Vagina (tissue), 2 donors: ENCODE measurements around the gene SLC22A13. TPM values are rescaled to one million over a fixed set of nuclear protein-coding genes. Genes with fewer than 3 reads are reported as not detected.

ENCODE experiments used
- DNase-seq, 2 donors: peaks; one replicate each; pipeline ENCODE4 v3.0.0-alpha.2; 2017; ENCODE audit errors: extremely low spot score in 2 of 2
- H3K27ac ChIP-seq: fragments of 200-600 bp; sonication (generic); one replicate; pipeline ENCODE4 v1.5.1; 2019
- H3K27me3 ChIP-seq: fragments of 200-600 bp; sonication (generic); one replicate; pipeline ENCODE4 v1.5.1; 2019
- H3K36me3 ChIP-seq, 2 donors: fragments of 200-600 bp; sonication (generic); one replicate each; pipeline ENCODE4 v1.5.1; 2017 to 2019
- H3K4me1 ChIP-seq: fragments of 200-600 bp; sonication (generic); one replicate; pipeline ENCODE4 v1.5.1; 2019
- H3K4me3 ChIP-seq, 2 donors: fragments of 200-600 bp; sonication (generic); 1 replicate in 1 of 2; 2 replicates in 1 of 2; pipeline ENCODE4 v1.5.1; 2016 to 2019
- H3K9me3 ChIP-seq: fragments of 200-600 bp; sonication (generic); one replicate; pipeline ENCODE4 v1.5.1; 2019
- CTCF ChIP-seq, 3 experiments: fragments of 450-650 bp in 2 of 3; fragments of 200-600 bp in 1 of 3; sonication (generic) in 1 of 3; IDR thresholded peaks; one replicate each; pipeline ENCODE4 v1.5.1; 2017 to 2019; ENCODE audit warnings: antibody characterized with exemption in 3 of 3, mild to moderate bottlenecking in 2 of 3, moderate library complexity in 2 of 3
- POLR2A ChIP-seq, 2 donors: fragments of 450-650 bp; IDR thresholded peaks; one replicate each; pipeline ENCODE4 v1.6.1; 2017; ENCODE audit warnings: antibody characterized with exemption in 2 of 2, mild to moderate bottlenecking in 2 of 2, moderate library complexity in 2 of 2
- POLR2AphosphoS5 ChIP-seq, 2 donors: sonication (generic); formaldehyde crosslinking; IDR thresholded peaks; one replicate each; pipeline ENCODE4 v1.9.0; 2017; ENCODE audit warnings: antibody characterized with exemption in 2 of 2, mild to moderate bottlenecking in 2 of 2, low read depth in 1 of 2; ENCODE audit not compliant: insufficient read depth in 1 of 2
- intact Hi-C: fragments of 100-400 bp; cut with DNase I; formaldehyde crosslinking; loops from one replicate; pipeline ENCODE4 v1.15.1; 2023
- total RNA-seq: library from RNA; depleted of rRNA; stranded (reverse); fragments of >200 nt; gene quantifications from one replicate; pipeline ENCODE4 v1.2.3, GENCODE V29; 2016

SLC22A13 gene
- total RNA-seq, 1 donor from 2014 or later: not detected

GRCh38 chr3:38254872-38255271 is 10.7 kb upstream of the SLC22A13 start:
- intact Hi-C loops: no loop called here
- H3K36me3 ChIP-seq: peaks cover 0 to 41% of the 10 kb centered on the region in 2 donors
- no peak for DNase-seq
- H3K4me3 ChIP-seq: no peak overlapping the region
- no peaks in the 10 kb centered on the region for H3K9me3 ChIP-seq
- no peak overlapping the region for H3K27ac ChIP-seq
- TF ChIP-seq POLR2A (IDR thresholded peaks at IDR 0.05) (no peak), POLR2AphosphoS5 (IDR thresholded peaks at IDR 0.05; ENCODE audit: insufficient read depth in 1 of 2, low read depth in 1 of 2) (no peak), CTCF (IDR thresholded peaks at IDR 0.05) (no peak)
- no peaks in the 10 kb centered on the region for H3K4me1 ChIP-seq
- no peaks in the 10 kb centered on the region for H3K27me3 ChIP-seq

- Histone ChIP-seq H3K4me3 (no peak overlapping the region), H3K36me3 (peaks cover 0 to 35% of the 10 kb centered on the region in 2 donors), H3K4me1 (no peaks in the 10 kb centered on the region), H3K9me3 (no peaks in the 10 kb centered on the region), H3K27me3 (no peaks in the 10 kb centered on the region), H3K27ac (no peak overlapping the region)
- TF ChIP-seq CTCF (IDR thresholded peaks at IDR 0.05): no peak
- no peak for TF ChIP-seq POLR2A (IDR thresholded peaks at IDR 0.05)
- TF ChIP-seq POLR2AphosphoS5 (IDR thresholded peaks at IDR 0.05; ENCODE audit: insufficient read depth in 1 of 2, low read depth in 1 of 2): no peak
- DNase-seq: no peak
- intact Hi-C loops: no loop called here
Measured at GRCh38 chr3:38255627-38256026, 10.0 kb upstream of the SLC22A13 start.

- TF ChIP-seq POLR2AphosphoS5 (IDR thresholded peaks at IDR 0.05; ENCODE audit: insufficient read depth in 1 of 2, low read depth in 1 of 2) (no peak), POLR2A (IDR thresholded peaks at IDR 0.05) (no peak), CTCF (IDR thresholded peaks at IDR 0.05) (no peak)
- peaks cover 0 to 20% of the 10 kb centered on the region in 2 donors for H3K36me3 ChIP-seq
Measured at GRCh38 chr3:38257583-38257982, 8.0 kb upstream of the SLC22A13 start.

GRCh38 chr3:38260474-38260873 is 5.1 kb upstream of the SLC22A13 start:
- no peaks in the 10 kb centered on the region for H3K36me3 ChIP-seq
- no peaks in the 10 kb centered on the region for H3K27me3 ChIP-seq
- intact Hi-C loops: no loop called here
- TF ChIP-seq CTCF (IDR thresholded peaks at IDR 0.05): no peak
- DNase-seq: no peak
- H3K27ac ChIP-seq: no peak overlapping the region
- H3K4me3 ChIP-seq: no peak overlapping the region
- H3K4me1 ChIP-seq: no peaks in the 10 kb centered on the region
- no peaks in the 10 kb centered on the region for H3K9me3 ChIP-seq

More at GRCh38 chr3:38257583-38257982, 8.0 kb upstream of the SLC22A13 start:
- Histone ChIP-seq H3K9me3 (no peaks in the 10 kb centered on the region), H3K4me3 (no peak overlapping the region), H3K4me1 (no peaks in the 10 kb centered on the region), H3K27me3 (no peaks in the 10 kb centered on the region), H3K27ac (no peak overlapping the region)
- no peak for DNase-seq
- intact Hi-C loops: no loop called here

- TF ChIP-seq CTCF (IDR thresholded peaks at IDR 0.05) (no peak), POLR2AphosphoS5 (IDR thresholded peaks at IDR 0.05; ENCODE audit: insufficient read depth in 1 of 2, low read depth in 1 of 2) (no peak), POLR2A (IDR thresholded peaks at IDR 0.05) (no peak)
- intact Hi-C loops: no loop called here
- Histone ChIP-seq H3K27me3 (no peaks in the 10 kb centered on the region), H3K27ac (no peak overlapping the region), H3K9me3 (no peaks in the 10 kb centered on the region), H3K4me1 (no peaks in the 10 kb centered on the region), H3K4me3 (no peak overlapping the region), H3K36me3 (no peaks in the 10 kb centered on the region)
- no peak for DNase-seq
Measured at GRCh38 chr3:38264353-38264771, 1.2 kb upstream of the SLC22A13 start.
